ENCODE measurements around the gene EXOC4. TPM values are rescaled to one million over a fixed set of nuclear protein-coding genes. Genes with fewer than 3 reads are reported as not detected.

EXOC4 gene
- total RNA-seq, 1 experiment from 2014 or later: 75.8 TPM

DNA sequence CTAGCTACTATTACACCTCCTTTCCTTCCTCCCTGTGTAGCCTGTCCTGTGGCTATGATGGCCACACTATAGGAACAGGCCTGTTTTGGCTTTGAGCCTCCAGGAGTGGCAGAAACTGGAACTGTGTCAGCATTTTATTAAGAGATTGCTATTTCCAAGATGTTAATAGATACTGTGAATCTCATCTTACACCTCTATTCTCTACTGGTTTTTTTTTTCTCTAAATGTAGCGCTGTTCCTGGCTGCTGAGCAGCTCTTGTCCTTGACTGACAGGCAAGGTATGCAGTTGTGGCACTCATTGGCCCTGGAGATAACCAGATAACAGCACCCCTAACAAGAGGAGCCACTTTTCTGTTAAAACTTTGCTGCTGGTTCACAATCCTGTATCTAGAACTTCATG, 119.5 kb downstream of the EXOC4 start:
- Histone ChIP-seq H4K20me1 (ENCODE audit: control insufficient read depth, insufficient read depth, insufficient read length) (no peaks in the 10 kb centered on the region), H3K4ac (ENCODE audit: low read depth, low read length) (no peak overlapping the region), H3K27me3 (ENCODE audit: insufficient read depth, low read length) (no peaks in the 10 kb centered on the region), H2BK5ac (ENCODE audit: insufficient read length, low read length) (no peak overlapping the region), H3K4me1 (ENCODE audit: insufficient read depth, low read length) (peaks cover 2% of the 10 kb centered on the region; the same call in 1 of the 2 replicates), H3K14ac (ENCODE audit: insufficient read depth, low read length) (no peak overlapping the region), H2BK15ac (ENCODE audit: low read depth, low read length) (no peak overlapping the region), H3K27ac (ENCODE audit: insufficient read length, low read depth, low read length) (no peak overlapping the region), H3K9me3 (ENCODE audit: control insufficient read depth, low read depth, low read length) (no peaks in the 10 kb centered on the region), H3K23ac (ENCODE audit: insufficient read length, low read depth, low read length) (no peak overlapping the region), H3K9ac (ENCODE audit: extremely low read depth, insufficient read length, low read length) (no peak overlapping the region), H2AFZ (ENCODE audit: low read length) (no peak overlapping the region), H2BK20ac (ENCODE audit: low read depth, low read length, poor library complexity, severe bottlenecking) (no peak overlapping the region), H4K8ac (replicated peaks; ENCODE audit: insufficient read length, low read depth, low read length) (no peak overlapping the region), H3K56ac (ENCODE audit: insufficient read length, low read depth, low read length) (no peak overlapping the region), H3K18ac (ENCODE audit: insufficient read length, low read depth, low read length) (no peak overlapping the region), H3K79me2 (ENCODE audit: insufficient read depth, low read length) (no peaks in the 10 kb centered on the region), H4K5ac (ENCODE audit: insufficient read length, low read depth, low read length) (no peak overlapping the region), H3K79me1 (ENCODE audit: insufficient read depth, low read depth, low read length, poor library complexity, severe bottlenecking) (no peaks in the 10 kb centered on the region), H2AK5ac (ENCODE audit: insufficient read length, low read length) (no peak overlapping the region), H2BK12ac (ENCODE audit: insufficient read length, low read depth, low read length) (no peak overlapping the region), H3T11ph (ENCODE audit: low read length) (no peak overlapping the region), H3K4me2 (ENCODE audit: insufficient read depth, insufficient read length, low read length) (no peak overlapping the region), H3K23me2 (ENCODE audit: insufficient read length, low read depth, low read length, poor library complexity, severe bottlenecking) (no peaks in the 10 kb centered on the region), H2BK120ac (ENCODE audit: low read depth, low read length, poor library complexity, severe bottlenecking) (no peak overlapping the region), H4K91ac (ENCODE audit: insufficient read length, low read depth, low read length) (no peak overlapping the region)
- peaks cover 5 to 8% (median 6%) of the 10 kb centered on the region in 3 experiments for H3K36me3 Mint-ChIP-seq (ENCODE audit: insufficient read depth in 1 of 3, low read depth in 3 of 3)
- H3K27ac Mint-ChIP-seq: peak overlapping the region; percentile 35 to 82 (median 59); a peak in 3 of 7 replicates
- H3K4me1 Mint-ChIP-seq: peaks cover 15 to 33% of the 10 kb centered on the region in 2 experiments
- TF ChIP-seq, protein P1, sequence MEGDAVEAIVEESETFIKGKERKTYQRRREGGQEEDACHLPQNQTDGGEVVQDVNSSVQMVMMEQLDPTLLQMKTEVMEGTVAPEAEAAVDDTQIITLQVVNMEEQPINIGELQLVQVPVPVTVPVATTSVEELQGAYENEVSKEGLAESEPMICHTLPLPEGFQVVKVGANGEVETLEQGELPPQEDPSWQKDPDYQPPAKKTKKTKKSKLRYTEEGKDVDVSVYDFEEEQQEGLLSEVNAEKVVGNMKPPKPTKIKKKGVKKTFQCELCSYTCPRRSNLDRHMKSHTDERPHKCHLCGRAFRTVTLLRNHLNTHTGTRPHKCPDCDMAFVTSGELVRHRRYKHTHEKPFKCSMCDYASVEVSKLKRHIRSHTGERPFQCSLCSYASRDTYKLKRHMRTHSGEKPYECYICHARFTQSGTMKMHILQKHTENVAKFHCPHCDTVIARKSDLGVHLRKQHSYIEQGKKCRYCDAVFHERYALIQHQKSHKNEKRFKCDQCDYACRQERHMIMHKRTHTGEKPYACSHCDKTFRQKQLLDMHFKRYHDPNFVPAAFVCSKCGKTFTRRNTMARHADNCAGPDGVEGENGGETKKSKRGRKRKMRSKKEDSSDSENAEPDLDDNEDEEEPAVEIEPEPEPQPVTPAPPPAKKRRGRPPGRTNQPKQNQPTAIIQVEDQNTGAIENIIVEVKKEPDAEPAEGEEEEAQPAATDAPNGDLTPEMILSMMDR (conservative IDR thresholded peaks at IDR 0.05): no peak
- H3K27me3 Mint-ChIP-seq (ENCODE audit: low read depth): no peaks in the 10 kb centered on the region
- H3K4me3 Mint-ChIP-seq: no peak overlapping the region
- WGBS (ENCODE audit: extremely low coverage, insufficient read length, low lambda C conversion rate): no CpG with 5 or more reads among the region's 1 CpG
- DNase-seq: no peak
- H3K9me3 Mint-ChIP-seq: no peaks in the 10 kb centered on the region
